PC-3 (cell line): ENCODE measurements around the gene AP3S1. TPM values are rescaled to one million over a fixed set of nuclear protein-coding genes. Genes with fewer than 3 reads are reported as not detected.

ENCODE experiments used
- ATAC-seq: fragments of 200-7000 bp; cut with Tn5 transposase; 2 replicates; pipeline ENCODE4 v1.9.1; 2020; ENCODE audit warnings: mild to moderate bottlenecking, moderate library complexity
- BruUV-seq: library from RNA; stranded (reverse); fragments of 400-500 nt; replicated peaks from 2 replicates; lab custom pipeline; 2021; lab: Mats Ljungman, UMichigan
- CTCF ChIA-PET: fragments of 300-600 bp; sonication (Branson Sonifier 250); formaldehyde crosslinking; loops from one replicate; lab custom pipeline; 2022; ENCODE audit warnings: antibody characterized with exemption; lab: Charles Lee
- POLR2A ChIA-PET: fragments of 300-600 bp; sonication (Branson Sonifier 250); formaldehyde crosslinking; loops from one replicate; lab custom pipeline; 2022; ENCODE audit warnings: antibody characterized with exemption; ENCODE audit not compliant: unreplicated experiment; lab: Charles Lee
- DNase-seq: peaks from one replicate; pipeline ENCODE4 v3.0.0-alpha.2; 2015
- H2AFZ ChIP-seq: fragments of 300-600 bp; sonication (generic); 2 replicates; pipeline ENCODE4 v1.6.0; 2016; ENCODE audit warnings: antibody characterized with exemption, low read length
- H3F3A ChIP-seq: fragments of 300-600 bp; sonication (generic); one replicate; pipeline ENCODE4 v1.6.0; 2017; ENCODE audit warnings: antibody characterized with exemption, low read length, control low read depth, mild to moderate bottlenecking; ENCODE audit not compliant: unreplicated experiment
- H3K27ac ChIP-seq: fragments of 300-600 bp; sonication (generic); 2 replicates; pipeline ENCODE4 v1.5.1; 2016; ENCODE audit warnings: mild to moderate bottlenecking, low read length
- H3K27me3 ChIP-seq: fragments of 300-600 bp; sonication (generic); 2 replicates; pipeline ENCODE4 v1.6.1; 2016; ENCODE audit warnings: low read length, mixed read lengths
- H3K36me3 ChIP-seq: fragments of 300-600 bp; sonication (generic); 2 replicates; pipeline ENCODE4 v1.6.1; 2016; ENCODE audit warnings: low read depth, mixed run types, low read length, mixed read lengths
- H3K4me1 ChIP-seq: fragments of 300-600 bp; sonication (generic); 2 replicates; pipeline ENCODE4 v1.5.1; 2016; ENCODE audit warnings: low read length; ENCODE audit not compliant: insufficient read depth
- H3K4me2 ChIP-seq: fragments of 300-600 bp; sonication (generic); 2 replicates; pipeline ENCODE4 v1.6.0; 2016; ENCODE audit warnings: low read length
- H3K4me3 ChIP-seq: fragments of 300-600 bp; sonication (generic); 2 replicates; pipeline ENCODE4 v1.5.1; 2016; ENCODE audit warnings: mild to moderate bottlenecking, low read length, mixed read lengths
- H3K79me2 ChIP-seq: fragments of 300-600 bp; sonication (generic); 2 replicates; pipeline ENCODE4 v1.6.1; 2017; ENCODE audit warnings: low read length, mixed read lengths
- H3K9ac ChIP-seq: fragments of 300-600 bp; sonication (generic); 2 replicates; pipeline ENCODE4 v1.6.0; 2016; ENCODE audit warnings: mild to moderate bottlenecking, low read length
- H3K9me2 ChIP-seq: fragments of 300-600 bp; sonication (generic); replicated peaks from 2 replicates; pipeline ENCODE4 v1.6.1; 2016; ENCODE audit warnings: mixed run types, low read length, mixed read lengths
- H3K9me3 ChIP-seq: fragments of 300-600 bp; sonication (generic); 2 replicates; pipeline ENCODE4 v1.6.1; 2016; ENCODE audit warnings: low read length, mixed read lengths
- H4K20me1 ChIP-seq: fragments of 300-600 bp; sonication (generic); 2 replicates; pipeline ENCODE4 v1.6.1; 2016; ENCODE audit warnings: low read length, mixed read lengths
- EZH2 ChIP-seq: fragments of 300-600 bp; sonication (generic); IDR thresholded peaks from one replicate; pipeline ENCODE4 v1.6.1; 2017; ENCODE audit warnings: antibody characterized with exemption, mild to moderate bottlenecking, low read length; ENCODE audit not compliant: unreplicated experiment
- EZH2phosphoT487 ChIP-seq: fragments of 300-600 bp; sonication (generic); IDR thresholded peaks from 2 replicates; pipeline ENCODE4 v1.6.1; 2018; ENCODE audit warnings: mild to moderate bottlenecking, antibody characterized with exemption, low read length, borderline replicate concordance
- intact Hi-C: fragments of 100-400 bp; cut with micrococcal nuclease; formaldehyde crosslinking; loops from 2 replicates; pipeline ENCODE4 v1.9.0; 2023
- total RNA-seq: library from RNA; depleted of rRNA; stranded (reverse); fragments of >200 nt; gene quantifications from 2 replicates; pipeline ENCODE4 v1.2.3, GENCODE V29; 2014
- TF ChIP-seq, protein P1 (sequence below): fragments of 300-600 bp; sonication (generic); conservative IDR thresholded peaks from 2 replicates; pipeline ENCODE4 v1.5.1; 2017; ENCODE audit warnings: antibody characterized with exemption, low read depth, mild to moderate bottlenecking, low read length

AP3S1 gene
- total RNA-seq, 1 experiment from 2014 or later, result 48.2 TPM

GRCh38 chr5:115843444-115844130 lies 1.9 kb downstream of the AP3S1 start:
- Histone ChIP-seq H3K4me3 (peak overlapping the region; percentile 72), H2AFZ (no peak overlapping the region), H3K9ac (no peak overlapping the region), H4K20me1 (peaks cover 22% of the 10 kb centered on the region), H3K9me2 (no peaks in the 10 kb centered on the region), H3K4me1 (peaks cover 21% of the 10 kb centered on the region), H3K27ac (no peak overlapping the region), H3K36me3 (no peaks in the 10 kb centered on the region), H3K9me3 (no peaks in the 10 kb centered on the region), H3F3A (no peaks in the 10 kb centered on the region), H3K27me3 (no peaks in the 10 kb centered on the region), H3K4me2 (peak overlapping the region; percentile 86), H3K79me2 (peaks cover 83% of the 10 kb centered on the region)
- POLR2A ChIA-PET, result no interaction called here
- ATAC-seq, result no peak
- no peak for DNase-seq
- CTCF ChIA-PET, result no interaction called here
- intact Hi-C loops, result loop anchor here (2.0 kb wide), 2 partner anchors 15 to 189 kb away; partner anchors contain the start of gene ARL14EPL
- BruUV-seq, result no TSS peak
- TF ChIP-seq, protein P1, sequence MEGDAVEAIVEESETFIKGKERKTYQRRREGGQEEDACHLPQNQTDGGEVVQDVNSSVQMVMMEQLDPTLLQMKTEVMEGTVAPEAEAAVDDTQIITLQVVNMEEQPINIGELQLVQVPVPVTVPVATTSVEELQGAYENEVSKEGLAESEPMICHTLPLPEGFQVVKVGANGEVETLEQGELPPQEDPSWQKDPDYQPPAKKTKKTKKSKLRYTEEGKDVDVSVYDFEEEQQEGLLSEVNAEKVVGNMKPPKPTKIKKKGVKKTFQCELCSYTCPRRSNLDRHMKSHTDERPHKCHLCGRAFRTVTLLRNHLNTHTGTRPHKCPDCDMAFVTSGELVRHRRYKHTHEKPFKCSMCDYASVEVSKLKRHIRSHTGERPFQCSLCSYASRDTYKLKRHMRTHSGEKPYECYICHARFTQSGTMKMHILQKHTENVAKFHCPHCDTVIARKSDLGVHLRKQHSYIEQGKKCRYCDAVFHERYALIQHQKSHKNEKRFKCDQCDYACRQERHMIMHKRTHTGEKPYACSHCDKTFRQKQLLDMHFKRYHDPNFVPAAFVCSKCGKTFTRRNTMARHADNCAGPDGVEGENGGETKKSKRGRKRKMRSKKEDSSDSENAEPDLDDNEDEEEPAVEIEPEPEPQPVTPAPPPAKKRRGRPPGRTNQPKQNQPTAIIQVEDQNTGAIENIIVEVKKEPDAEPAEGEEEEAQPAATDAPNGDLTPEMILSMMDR, result no peak
- no peak for TF ChIP-seq EZH2phosphoT487
- no peak for TF ChIP-seq EZH2

- Histone ChIP-seq H3K36me3 (no peaks in the 10 kb centered on the region), H3F3A (no peaks in the 10 kb centered on the region), H3K4me3 (no peak overlapping the region), H3K9ac (no peak overlapping the region), H3K27ac (no peak overlapping the region), H3K4me2 (no peak overlapping the region), H4K20me1 (peaks cover 15% of the 10 kb centered on the region), H3K27me3 (no peaks in the 10 kb centered on the region), H3K9me2 (no peaks in the 10 kb centered on the region), H3K4me1 (peaks cover 15% of the 10 kb centered on the region; the same call in 1 of the 2 replicates), H2AFZ (no peak overlapping the region), H3K79me2 (peaks cover 83% of the 10 kb centered on the region), H3K9me3 (no peaks in the 10 kb centered on the region)
- ATAC-seq (no peak), DNase-seq (no peak)
- intact Hi-C loops, result no loop called here
- POLR2A ChIA-PET, result no interaction called here
- CTCF ChIA-PET, result no interaction called here
- BruUV-seq, result no TSS peak
- no peak for TF ChIP-seq EZH2
- TF ChIP-seq, protein P1, result no peak
- no peak for TF ChIP-seq EZH2phosphoT487
Measured at GRCh38 chr5:115844321-115844817, 2.6 kb downstream of the AP3S1 start.

DNA sequence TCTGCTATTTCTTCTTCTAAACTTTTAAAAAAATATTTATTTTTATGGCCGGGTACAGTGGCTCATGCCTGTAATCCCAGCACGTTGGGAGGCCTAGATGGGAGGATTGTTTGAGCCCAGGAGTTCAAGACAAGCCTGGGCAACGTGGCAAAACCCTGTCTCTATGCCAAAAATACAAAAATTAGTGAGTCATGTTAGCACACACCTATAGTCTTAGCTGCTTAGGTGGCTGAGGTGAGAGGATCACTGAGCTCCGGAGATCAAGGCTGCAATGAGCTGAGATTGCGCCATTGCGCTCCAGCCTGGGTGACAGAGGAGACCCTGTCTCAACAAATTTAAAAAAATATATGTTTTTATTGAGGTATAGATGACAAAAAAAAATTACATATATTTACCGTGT lies 5.6 kb downstream of the AP3S1 start:
- H3K9me2 ChIP-seq, result no peaks in the 10 kb centered on the region
- CTCF ChIA-PET, result no interaction called here
- no peak for DNase-seq
- peaks cover 9% of the 10 kb centered on the region; the same call in 1 of the 2 replicates for H3K4me1 ChIP-seq
- no peak overlapping the region for H3K27ac ChIP-seq
- H2AFZ ChIP-seq, result no peak overlapping the region
- POLR2A ChIA-PET, result no interaction called here
- H3F3A ChIP-seq, result no peaks in the 10 kb centered on the region
- no peaks in the 10 kb centered on the region for H3K27me3 ChIP-seq
- no peaks in the 10 kb centered on the region for H3K9me3 ChIP-seq
- H3K4me2 ChIP-seq, result no peak overlapping the region
- BruUV-seq, result no TSS peak
- intact Hi-C loops, result no loop called here
- peaks cover 9% of the 10 kb centered on the region; the same call in 1 of the 2 replicates for H4K20me1 ChIP-seq
- H3K4me3 ChIP-seq, result no peak overlapping the region
- ATAC-seq, result no peak
- peaks cover 86% of the 10 kb centered on the region for H3K79me2 ChIP-seq
- no peak overlapping the region for H3K9ac ChIP-seq
- no peak for TF ChIP-seq EZH2phosphoT487
- TF ChIP-seq, protein P1, result no peak
- H3K36me3 ChIP-seq, result no peaks in the 10 kb centered on the region
